HepG2 (cell line): ENCODE data around the gene ADGRF1. TPM values are rescaled to one million over a fixed set of nuclear protein-coding genes. Genes with fewer than 3 reads are reported as not detected.
A peak's percentile ranks its signal among the peaks of the same experiment; 100 is the strongest.

ENCODE experiments used
- CREB1 ChIP-seq, 2 experiments: fragments of 450-650 bp in 1 of 2; IDR thresholded peaks; 2 replicates each; pipeline ENCODE4 v1.6.1; 2016 to 2017; ENCODE audit warnings: control low read depth in 1 of 2, mild to moderate bottlenecking in 1 of 2, missing compliant biosample characterization in 1 of 2, missing genetic modification characterization in 1 of 2
- GFI1 ChIP-seq: sonication (generic); formaldehyde crosslinking; IDR thresholded peaks from 2 replicates; pipeline ENCODE4 v1.5.0; 2020; ENCODE audit warnings: missing genetic modification reagents, mild to moderate bottlenecking, borderline replicate concordance
- KLF15 ChIP-seq: sonication (generic); formaldehyde crosslinking; IDR thresholded peaks from 2 replicates; pipeline ENCODE4 v1.8.1; 2023; ENCODE audit warnings: borderline replicate concordance, mild to moderate bottlenecking, inconsistent platforms, missing genetic modification reagents, mixed read lengths
- NCOA5 ChIP-seq: sonication (generic); formaldehyde crosslinking; IDR thresholded peaks from 2 replicates; pipeline ENCODE4 v1.4.0; 2020; ENCODE audit warnings: missing genetic modification reagents
- PHF20 ChIP-seq: sonication (generic); formaldehyde crosslinking; IDR thresholded peaks from 2 replicates; pipeline ENCODE4 v1.5.0; 2020; ENCODE audit warnings: mild to moderate bottlenecking, missing genetic modification reagents
- RBM22 ChIP-seq: fragments of 200-400 bp; formaldehyde crosslinking; optimal IDR thresholded peaks from 2 replicates; pipeline ENCODE3; 2017; ENCODE audit warnings: mild to moderate bottlenecking, low read length, moderate library complexity
- SMAD9 ChIP-seq: sonication (generic); formaldehyde crosslinking; IDR thresholded peaks from 2 replicates; pipeline ENCODE4 v1.5.1; 2020; ENCODE audit warnings: mild to moderate bottlenecking, missing genetic modification reagents
- SRSF9 ChIP-seq: fragments of 200-400 bp; formaldehyde crosslinking; IDR thresholded peaks from 2 replicates; pipeline ENCODE4 v1.6.1; 2018; ENCODE audit warnings: borderline replicate concordance, mild to moderate bottlenecking, low read depth, low read length; ENCODE audit not compliant: insufficient read depth, poor library complexity, severe bottlenecking
- ZFAT ChIP-seq: sonication (generic); formaldehyde crosslinking; conservative IDR thresholded peaks from 2 replicates; pipeline ENCODE4 v1.8.1; 2023; ENCODE audit warnings: missing genetic modification reagents, inconsistent platforms
- ZFP36 ChIP-seq: fragments of 150-350 bp; IDR thresholded peaks from 2 replicates; pipeline ENCODE4 v1.6.1; 2018; ENCODE audit warnings: borderline replicate concordance, low read length, low read depth; ENCODE audit not compliant: partially characterized antibody
- ZNF232 ChIP-seq: sonication (generic); formaldehyde crosslinking; IDR thresholded peaks from 2 replicates; pipeline ENCODE4 v1.4.0; 2020; ENCODE audit warnings: missing genetic modification reagents, borderline replicate concordance
- ZNF558 ChIP-seq: sonication (generic); formaldehyde crosslinking; IDR thresholded peaks from 2 replicates; pipeline ENCODE4 v1.9.0; 2022; ENCODE audit warnings: mild to moderate bottlenecking, missing genetic modification reagents, borderline replicate concordance
- ZNF589 ChIP-seq: sonication (generic); formaldehyde crosslinking; conservative IDR thresholded peaks from 2 replicates; pipeline ENCODE4 v1.8.0; 2022; ENCODE audit warnings: mild to moderate bottlenecking, moderate library complexity, missing genetic modification reagents
- ZNF747 ChIP-seq: sonication (generic); formaldehyde crosslinking; IDR thresholded peaks from 2 replicates; pipeline ENCODE4 v1.8.1; 2023; ENCODE audit warnings: missing genetic modification reagents, mild to moderate bottlenecking, borderline replicate concordance
- polyA plus RNA-seq, 8 experiments: library from polyadenylated mRNA; depleted of rRNA in 3 of 8; stranded (reverse) in 7 of 8; unstranded in 1 of 8; fragments of >200 nt; fragmentation: Illumina TruSeq in 4 of 8; extraction: Trizol in 4 of 8; gene quantifications; 2 replicates each; pipeline versions ENCODE4 v1.2.1 to v1.2.3, GENCODE V29; 2011 to 2016; ENCODE audit warnings: low read depth in 4 of 8, missing spikeins in 1 of 8, mixed read lengths in 1 of 8; ENCODE audit not compliant: insufficient read depth in 1 of 8
- total RNA-seq, 5 experiments: library from RNA; depleted of rRNA; stranded (reverse); fragments of >200 nt; fragmentation: Illumina TruSeq; extraction: Trizol; gene quantifications; 2 replicates each; pipeline ENCODE4 v1.2.3, GENCODE V29; 2016; ENCODE audit warnings: low read depth in 1 of 5
- TF ChIP-seq, protein P1 (sequence below): sonication (generic); formaldehyde crosslinking; IDR thresholded peaks from 2 replicates; pipeline ENCODE4 v1.5.1; 2020; ENCODE audit warnings: mild to moderate bottlenecking, missing genetic modification reagents
- TF ChIP-seq, protein P2 (sequence below): sonication (generic); formaldehyde crosslinking; IDR thresholded peaks from 2 replicates; pipeline ENCODE4 v1.8.1; 2022; ENCODE audit warnings: low read depth, mild to moderate bottlenecking, missing genetic modification reagents
- TF ChIP-seq, protein P3 (sequence below): sonication (generic); formaldehyde crosslinking; IDR thresholded peaks from 2 replicates; pipeline ENCODE4 v1.4.0; 2020; ENCODE audit warnings: mild to moderate bottlenecking, missing genetic modification reagents
- TF ChIP-seq, protein P4 (sequence below): fragments of 450-650 bp; IDR thresholded peaks from 2 replicates; pipeline ENCODE4 v1.6.1; 2017; ENCODE audit warnings: mild to moderate bottlenecking

Gene ADGRF1
- total and polyA plus RNA-seq, 2 of the 13 experiments (the other 11 are each of a cell fraction or from before 2014, with no cell fraction given), result not detected

DNA sequence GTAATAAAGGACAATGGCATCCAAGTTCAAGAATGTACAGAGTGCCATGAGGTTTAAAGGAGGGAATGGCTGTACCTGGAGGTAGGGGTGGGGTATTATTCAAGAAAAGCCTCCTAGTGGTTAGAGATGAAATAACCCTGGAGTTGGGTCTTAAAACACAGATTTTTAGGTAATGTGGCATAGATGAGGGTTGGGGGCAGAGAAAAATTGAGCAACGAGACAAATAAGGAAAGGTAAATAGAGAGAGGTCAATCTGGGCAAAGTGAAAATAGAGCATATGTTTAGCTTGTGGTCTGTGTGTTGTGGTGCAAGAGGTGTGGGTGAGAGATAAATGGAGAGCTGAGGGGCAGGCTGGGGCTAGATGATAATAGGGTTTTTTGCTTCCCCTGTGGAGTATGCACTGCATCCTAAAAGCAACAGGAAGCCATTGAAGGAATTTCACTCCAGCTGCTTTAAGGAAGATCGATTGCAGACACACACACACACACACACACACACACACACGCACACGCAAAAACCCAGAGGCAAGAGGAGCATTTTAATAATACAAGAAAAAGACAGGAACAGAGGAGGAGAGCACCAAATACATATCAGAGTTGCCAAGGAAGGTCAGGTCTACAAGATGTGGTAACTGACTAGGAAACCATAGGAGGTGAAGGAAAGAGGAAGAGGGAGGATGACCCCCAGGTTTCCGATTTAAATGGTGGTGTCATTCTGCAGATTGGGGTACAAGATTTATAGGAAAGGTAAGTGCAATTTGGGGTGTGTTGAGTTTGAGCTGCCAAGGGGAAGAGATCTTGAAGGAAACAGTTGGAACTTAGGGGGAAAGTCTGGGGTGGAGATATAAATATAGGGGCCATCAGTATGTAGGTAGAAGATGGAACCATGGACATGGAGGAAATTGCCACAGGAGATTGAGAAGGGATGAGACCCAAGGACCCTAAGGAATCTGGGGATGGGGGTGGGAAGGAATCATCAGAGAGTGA, 31.3 kb upstream of the ADGRF1 start (continued):
- TF ChIP-seq, protein P1, sequence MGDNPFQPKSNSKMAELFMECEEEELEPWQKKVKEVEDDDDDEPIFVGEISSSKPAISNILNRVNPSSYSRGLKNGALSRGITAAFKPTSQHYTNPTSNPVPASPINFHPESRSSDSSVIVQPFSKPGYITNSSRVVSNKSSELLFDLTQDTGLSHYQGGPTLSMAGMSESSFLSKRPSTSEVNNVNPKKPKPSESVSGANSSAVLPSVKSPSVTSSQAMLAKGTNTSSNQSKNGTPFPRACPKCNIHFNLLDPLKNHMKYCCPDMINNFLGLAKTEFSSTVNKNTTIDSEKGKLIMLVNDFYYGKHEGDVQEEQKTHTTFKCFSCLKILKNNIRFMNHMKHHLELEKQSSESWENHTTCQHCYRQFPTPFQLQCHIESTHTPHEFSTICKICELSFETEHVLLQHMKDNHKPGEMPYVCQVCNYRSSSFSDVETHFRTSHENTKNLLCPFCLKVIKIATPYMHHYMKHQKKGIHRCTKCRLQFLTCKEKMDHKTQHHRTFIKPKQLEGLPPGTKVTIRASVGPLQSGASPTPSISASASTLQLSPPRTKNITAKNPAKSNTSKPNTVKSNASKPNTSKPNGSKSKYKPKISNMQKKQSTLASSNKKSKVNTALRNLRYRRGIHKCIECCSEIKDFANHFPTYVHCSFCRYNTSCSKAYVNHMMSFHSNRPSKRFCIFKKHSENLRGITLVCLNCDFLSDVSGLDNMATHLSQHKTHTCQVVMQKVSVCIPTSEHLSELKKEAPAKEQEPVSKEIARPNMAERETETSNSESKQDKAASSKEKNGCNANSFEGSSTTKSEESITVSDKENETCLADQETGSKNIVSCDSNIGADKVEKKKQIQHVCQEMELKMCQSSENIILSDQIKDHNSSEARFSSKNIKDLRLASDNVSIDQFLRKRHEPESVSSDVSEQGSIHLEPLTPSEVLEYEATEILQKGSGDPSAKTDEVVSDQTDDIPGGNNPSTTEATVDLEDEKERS (CRISPR knock-in tag), result peak; percentile 93
- TF ChIP-seq NCOA5 (CRISPR knock-in tag), result no peak
- TF ChIP-seq SMAD9, result no peak
- peak; percentile 28; the same call in 1 of the 2 replicates for TF ChIP-seq CREB1 (IDR thresholded peaks at IDR 0.05)
- TF ChIP-seq CREB1 (CRISPR knock-in tag; IDR thresholded peaks at IDR 0.05), result peak; percentile 78
- TF ChIP-seq RBM22, result no peak
- peak; percentile 33 for TF ChIP-seq ZFP36
- peak; percentile 71; the same call in 1 of the 2 replicates for TF ChIP-seq ZNF558 (CRISPR knock-in tag)
- peak; percentile 67; the same call in 1 of the 2 replicates for TF ChIP-seq KLF15
- 0 out of 2 replicates have a peak, but pooled peaks have one; percentile 59 for TF ChIP-seq ZNF747 (CRISPR knock-in tag)
- TF ChIP-seq, protein P2, sequence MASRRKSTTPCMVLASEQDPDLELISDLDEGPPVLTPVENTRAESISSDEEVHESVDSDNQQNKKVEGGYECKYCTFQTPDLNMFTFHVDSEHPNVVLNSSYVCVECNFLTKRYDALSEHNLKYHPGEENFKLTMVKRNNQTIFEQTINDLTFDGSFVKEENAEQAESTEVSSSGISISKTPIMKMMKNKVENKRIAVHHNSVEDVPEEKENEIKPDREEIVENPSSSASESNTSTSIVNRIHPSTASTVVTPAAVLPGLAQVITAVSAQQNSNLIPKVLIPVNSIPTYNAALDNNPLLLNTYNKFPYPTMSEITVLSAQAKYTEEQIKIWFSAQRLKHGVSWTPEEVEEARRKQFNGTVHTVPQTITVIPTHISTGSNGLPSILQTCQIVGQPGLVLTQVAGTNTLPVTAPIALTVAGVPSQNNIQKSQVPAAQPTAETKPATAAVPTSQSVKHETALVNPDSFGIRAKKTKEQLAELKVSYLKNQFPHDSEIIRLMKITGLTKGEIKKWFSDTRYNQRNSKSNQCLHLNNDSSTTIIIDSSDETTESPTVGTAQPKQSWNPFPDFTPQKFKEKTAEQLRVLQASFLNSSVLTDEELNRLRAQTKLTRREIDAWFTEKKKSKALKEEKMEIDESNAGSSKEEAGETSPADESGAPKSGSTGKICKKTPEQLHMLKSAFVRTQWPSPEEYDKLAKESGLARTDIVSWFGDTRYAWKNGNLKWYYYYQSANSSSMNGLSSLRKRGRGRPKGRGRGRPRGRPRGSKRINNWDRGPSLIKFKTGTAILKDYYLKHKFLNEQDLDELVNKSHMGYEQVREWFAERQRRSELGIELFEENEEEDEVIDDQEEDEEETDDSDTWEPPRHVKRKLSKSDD (CRISPR knock-in tag), result peak; percentile 55
- TF ChIP-seq GFI1, result peak; percentile 95
- TF ChIP-seq, protein P3, sequence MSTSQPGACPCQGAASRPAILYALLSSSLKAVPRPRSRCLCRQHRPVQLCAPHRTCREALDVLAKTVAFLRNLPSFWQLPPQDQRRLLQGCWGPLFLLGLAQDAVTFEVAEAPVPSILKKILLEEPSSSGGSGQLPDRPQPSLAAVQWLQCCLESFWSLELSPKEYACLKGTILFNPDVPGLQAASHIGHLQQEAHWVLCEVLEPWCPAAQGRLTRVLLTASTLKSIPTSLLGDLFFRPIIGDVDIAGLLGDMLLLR (CRISPR knock-in tag), result no peak
- peak; percentile 62 for TF ChIP-seq ZNF589 (CRISPR knock-in tag)
- no peak for TF ChIP-seq ZNF232
- TF ChIP-seq SRSF9, result no peak
- TF ChIP-seq, protein P4, sequence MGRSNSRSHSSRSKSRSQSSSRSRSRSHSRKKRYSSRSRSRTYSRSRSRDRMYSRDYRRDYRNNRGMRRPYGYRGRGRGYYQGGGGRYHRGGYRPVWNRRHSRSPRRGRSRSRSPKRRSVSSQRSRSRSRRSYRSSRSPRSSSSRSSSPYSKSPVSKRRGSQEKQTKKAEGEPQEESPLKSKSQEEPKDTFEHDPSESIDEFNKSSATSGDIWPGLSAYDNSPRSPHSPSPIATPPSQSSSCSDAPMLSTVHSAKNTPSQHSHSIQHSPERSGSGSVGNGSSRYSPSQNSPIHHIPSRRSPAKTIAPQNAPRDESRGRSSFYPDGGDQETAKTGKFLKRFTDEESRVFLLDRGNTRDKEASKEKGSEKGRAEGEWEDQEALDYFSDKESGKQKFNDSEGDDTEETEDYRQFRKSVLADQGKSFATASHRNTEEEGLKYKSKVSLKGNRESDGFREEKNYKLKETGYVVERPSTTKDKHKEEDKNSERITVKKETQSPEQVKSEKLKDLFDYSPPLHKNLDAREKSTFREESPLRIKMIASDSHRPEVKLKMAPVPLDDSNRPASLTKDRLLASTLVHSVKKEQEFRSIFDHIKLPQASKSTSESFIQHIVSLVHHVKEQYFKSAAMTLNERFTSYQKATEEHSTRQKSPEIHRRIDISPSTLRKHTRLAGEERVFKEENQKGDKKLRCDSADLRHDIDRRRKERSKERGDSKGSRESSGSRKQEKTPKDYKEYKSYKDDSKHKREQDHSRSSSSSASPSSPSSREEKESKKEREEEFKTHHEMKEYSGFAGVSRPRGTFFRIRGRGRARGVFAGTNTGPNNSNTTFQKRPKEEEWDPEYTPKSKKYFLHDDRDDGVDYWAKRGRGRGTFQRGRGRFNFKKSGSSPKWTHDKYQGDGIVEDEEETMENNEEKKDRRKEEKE, result no peak
- no peak for TF ChIP-seq PHF20 (CRISPR knock-in tag)
- TF ChIP-seq ZFAT (CRISPR knock-in tag), result no peak
